Measurements from ENCODE around the gene AKNA. TPM values are rescaled to one million over a fixed set of nuclear protein-coding genes. Genes with fewer than 3 reads are reported as not detected.

The AKNA gene
- total and polyA plus RNA-seq, 7 donors: 9.9 to 81.6 (median 16.9) TPM

- intact Hi-C loops (cut with DNase I): no loop called here
- Histone ChIP-seq H3K4me3 (no peak overlapping the region), H3K9me3 (peaks cover 0 to 3% (median under 1%) of the 10 kb centered on the region in 4 donors), H3K36me3 (peaks cover 0 to 37% (median 3%) of the 10 kb centered on the region in 4 donors), H3K27me3 (no peaks in the 10 kb centered on the region), H3K4me1 (no peaks in the 10 kb centered on the region), H3K27ac (no peak overlapping the region)
- WGBS, 2 donors: 85 to 89% methylated on average over 15 of the region's 15 CpGs
- TF ChIP-seq EP300 (IDR thresholded peaks at IDR 0.05): no peak
- TF ChIP-seq POLR2AphosphoS5 (IDR thresholded peaks at IDR 0.05): no peak
- TF ChIP-seq POLR2A (IDR thresholded peaks at IDR 0.05): no peak
- TF ChIP-seq, protein P1, sequence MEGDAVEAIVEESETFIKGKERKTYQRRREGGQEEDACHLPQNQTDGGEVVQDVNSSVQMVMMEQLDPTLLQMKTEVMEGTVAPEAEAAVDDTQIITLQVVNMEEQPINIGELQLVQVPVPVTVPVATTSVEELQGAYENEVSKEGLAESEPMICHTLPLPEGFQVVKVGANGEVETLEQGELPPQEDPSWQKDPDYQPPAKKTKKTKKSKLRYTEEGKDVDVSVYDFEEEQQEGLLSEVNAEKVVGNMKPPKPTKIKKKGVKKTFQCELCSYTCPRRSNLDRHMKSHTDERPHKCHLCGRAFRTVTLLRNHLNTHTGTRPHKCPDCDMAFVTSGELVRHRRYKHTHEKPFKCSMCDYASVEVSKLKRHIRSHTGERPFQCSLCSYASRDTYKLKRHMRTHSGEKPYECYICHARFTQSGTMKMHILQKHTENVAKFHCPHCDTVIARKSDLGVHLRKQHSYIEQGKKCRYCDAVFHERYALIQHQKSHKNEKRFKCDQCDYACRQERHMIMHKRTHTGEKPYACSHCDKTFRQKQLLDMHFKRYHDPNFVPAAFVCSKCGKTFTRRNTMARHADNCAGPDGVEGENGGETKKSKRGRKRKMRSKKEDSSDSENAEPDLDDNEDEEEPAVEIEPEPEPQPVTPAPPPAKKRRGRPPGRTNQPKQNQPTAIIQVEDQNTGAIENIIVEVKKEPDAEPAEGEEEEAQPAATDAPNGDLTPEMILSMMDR (IDR thresholded peaks at IDR 0.05): no peak
- DNase-seq: peak; percentile 40
These were observed 88.3 kb downstream of the AKNA start for GRCh38 chr9:114299286-114300152.

DNA sequence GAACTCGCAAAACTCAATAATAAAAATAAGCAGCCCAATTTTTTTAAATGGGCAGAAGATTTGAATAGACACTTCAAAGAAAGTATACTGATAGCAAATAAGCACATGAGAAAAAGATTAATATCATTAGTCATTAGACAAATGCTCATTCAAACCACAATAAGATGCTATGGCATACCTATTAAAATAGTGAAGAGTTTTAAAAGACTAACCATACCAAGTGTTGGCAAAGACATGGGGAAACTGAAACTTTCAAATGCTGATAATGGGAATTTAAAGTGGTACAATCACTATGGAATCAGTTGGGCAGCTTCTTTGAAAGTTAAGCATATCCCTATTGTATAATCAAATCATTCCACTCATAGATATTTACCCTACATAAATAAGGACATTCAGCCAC lies 91.4 kb downstream of the AKNA start:
- intact Hi-C loops (cut with DNase I): no loop called here
- Histone ChIP-seq H3K4me3 (no peak overlapping the region), H3K4me1 (no peaks in the 10 kb centered on the region), H3K27me3 (no peaks in the 10 kb centered on the region), H3K9me3 (peaks cover 0 to 4% (median 1%) of the 10 kb centered on the region in 4 donors), H3K27ac (no peak overlapping the region), H3K36me3 (peaks cover 0 to 50% (median 3%) of the 10 kb centered on the region in 4 donors)
- 98 to 99% methylated on average over 1 of the region's 1 CpG for WGBS, 2 donors
- no peak for DNase-seq
- no peak for TF ChIP-seq EP300 (IDR thresholded peaks at IDR 0.05)
- no peak for TF ChIP-seq POLR2A (IDR thresholded peaks at IDR 0.05)
- TF ChIP-seq POLR2AphosphoS5 (IDR thresholded peaks at IDR 0.05): no peak
- TF ChIP-seq, protein P1 (IDR thresholded peaks at IDR 0.05): no peak

- Histone ChIP-seq H3K4me1 (no peaks in the 10 kb centered on the region), H3K27ac (no peak overlapping the region), H3K9me3 (peaks cover 0 to 4% (median 1%) of the 10 kb centered on the region in 4 donors), H3K27me3 (no peaks in the 10 kb centered on the region), H3K4me3 (no peak overlapping the region), H3K36me3 (peaks cover 0 to 46% (median 0%) of the 10 kb centered on the region in 4 donors)
- intact Hi-C loops (cut with DNase I): no loop called here
- TF ChIP-seq POLR2A (IDR thresholded peaks at IDR 0.05) (no peak), EP300 (IDR thresholded peaks at IDR 0.05) (no peak), POLR2AphosphoS5 (IDR thresholded peaks at IDR 0.05) (no peak)
- TF ChIP-seq, protein P1 (IDR thresholded peaks at IDR 0.05): no peak
- no peak for DNase-seq
These were observed 93.1 kb downstream of the AKNA start for GRCh38 chr9:114294664-114295063.

GRCh38 chr9:114291886-114292590 lies 95.7 kb downstream of the AKNA start:
- 80 to 92% methylated on average over 11 of the region's 11 CpGs for WGBS, 2 donors
- no peaks in the 10 kb centered on the region for H3K27me3 ChIP-seq
- H3K4me3 ChIP-seq: no peak overlapping the region
- DNase-seq: peak; percentile 29
- intact Hi-C loops (cut with DNase I): no loop called here
- H3K4me1 ChIP-seq: peaks cover 0 to 12% (median 3%) of the 10 kb centered on the region in 4 donors
- H3K9me3 ChIP-seq: peaks cover 0 to 4% (median 1%) of the 10 kb centered on the region in 4 donors
- no peak for TF ChIP-seq POLR2A (IDR thresholded peaks at IDR 0.05)
- no peak for TF ChIP-seq EP300 (IDR thresholded peaks at IDR 0.05)
- TF ChIP-seq, protein P1 (IDR thresholded peaks at IDR 0.05): no peak
- no peak for TF ChIP-seq POLR2AphosphoS5 (IDR thresholded peaks at IDR 0.05)
- no peak overlapping the region for H3K27ac ChIP-seq
- peaks cover 0 to 38% (median 0%) of the 10 kb centered on the region in 4 donors for H3K36me3 ChIP-seq

Measured in sigmoid colon (tissue), 7 donors.